ENCODE measurements around the gene POC1A. TPM values are rescaled to one million over a fixed set of nuclear protein-coding genes. Genes with fewer than 3 reads are reported as not detected.
"Not testable (repeated sequence)": the region's sequence is repeated elsewhere in the genome, so short reads cannot be mapped to it uniquely, and the experiment has no call there.

POC1A gene
- total RNA-seq, 1 donor, result 10.0 TPM

GRCh38 chr3:52044869-52045619, 109.2 kb downstream of the POC1A start:
- DNase-seq (ENCODE audit: low read depth), result no peak
- TF ChIP-seq, protein P1, sequence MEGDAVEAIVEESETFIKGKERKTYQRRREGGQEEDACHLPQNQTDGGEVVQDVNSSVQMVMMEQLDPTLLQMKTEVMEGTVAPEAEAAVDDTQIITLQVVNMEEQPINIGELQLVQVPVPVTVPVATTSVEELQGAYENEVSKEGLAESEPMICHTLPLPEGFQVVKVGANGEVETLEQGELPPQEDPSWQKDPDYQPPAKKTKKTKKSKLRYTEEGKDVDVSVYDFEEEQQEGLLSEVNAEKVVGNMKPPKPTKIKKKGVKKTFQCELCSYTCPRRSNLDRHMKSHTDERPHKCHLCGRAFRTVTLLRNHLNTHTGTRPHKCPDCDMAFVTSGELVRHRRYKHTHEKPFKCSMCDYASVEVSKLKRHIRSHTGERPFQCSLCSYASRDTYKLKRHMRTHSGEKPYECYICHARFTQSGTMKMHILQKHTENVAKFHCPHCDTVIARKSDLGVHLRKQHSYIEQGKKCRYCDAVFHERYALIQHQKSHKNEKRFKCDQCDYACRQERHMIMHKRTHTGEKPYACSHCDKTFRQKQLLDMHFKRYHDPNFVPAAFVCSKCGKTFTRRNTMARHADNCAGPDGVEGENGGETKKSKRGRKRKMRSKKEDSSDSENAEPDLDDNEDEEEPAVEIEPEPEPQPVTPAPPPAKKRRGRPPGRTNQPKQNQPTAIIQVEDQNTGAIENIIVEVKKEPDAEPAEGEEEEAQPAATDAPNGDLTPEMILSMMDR (IDR thresholded peaks at IDR 0.05; ENCODE audit: insufficient read depth, low read length), result no peak
- H3K4me3 ChIP-seq (ENCODE audit: low read depth, low read length), result no peak overlapping the region

- TF ChIP-seq, protein P1 (IDR thresholded peaks at IDR 0.05; ENCODE audit: insufficient read depth, low read length), result no peak
- no peak for DNase-seq (ENCODE audit: low read depth)
- H3K4me3 ChIP-seq (ENCODE audit: low read depth, low read length), result no peak overlapping the region
Observed at GRCh38 chr3:52043750-52044149, 110.5 kb downstream of the POC1A start.

DNA sequence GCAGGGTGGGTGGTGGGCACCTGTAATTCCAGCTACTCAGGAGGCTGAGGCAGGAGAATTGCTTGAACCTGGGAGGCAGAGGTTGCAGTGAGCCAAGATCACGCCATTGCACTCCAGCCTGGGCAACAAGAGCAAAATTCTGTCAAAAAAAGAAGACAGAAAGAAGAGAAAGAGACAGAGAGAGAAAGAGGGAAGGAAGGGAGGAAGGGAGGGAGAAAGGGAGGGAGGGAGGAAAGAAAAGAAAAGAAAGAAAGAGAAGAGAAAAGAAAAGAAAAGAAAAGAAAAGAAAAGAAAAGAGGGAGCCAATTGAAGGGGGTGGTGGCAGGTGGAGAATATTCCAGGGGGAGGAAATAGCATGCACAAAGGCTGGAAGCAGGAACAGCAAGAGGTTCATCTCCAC, 111.2 kb downstream of the POC1A start:
- not testable (repeated sequence) for H3K4me3 ChIP-seq (ENCODE audit: low read depth, low read length); DNase-seq (ENCODE audit: low read depth)

DNA sequence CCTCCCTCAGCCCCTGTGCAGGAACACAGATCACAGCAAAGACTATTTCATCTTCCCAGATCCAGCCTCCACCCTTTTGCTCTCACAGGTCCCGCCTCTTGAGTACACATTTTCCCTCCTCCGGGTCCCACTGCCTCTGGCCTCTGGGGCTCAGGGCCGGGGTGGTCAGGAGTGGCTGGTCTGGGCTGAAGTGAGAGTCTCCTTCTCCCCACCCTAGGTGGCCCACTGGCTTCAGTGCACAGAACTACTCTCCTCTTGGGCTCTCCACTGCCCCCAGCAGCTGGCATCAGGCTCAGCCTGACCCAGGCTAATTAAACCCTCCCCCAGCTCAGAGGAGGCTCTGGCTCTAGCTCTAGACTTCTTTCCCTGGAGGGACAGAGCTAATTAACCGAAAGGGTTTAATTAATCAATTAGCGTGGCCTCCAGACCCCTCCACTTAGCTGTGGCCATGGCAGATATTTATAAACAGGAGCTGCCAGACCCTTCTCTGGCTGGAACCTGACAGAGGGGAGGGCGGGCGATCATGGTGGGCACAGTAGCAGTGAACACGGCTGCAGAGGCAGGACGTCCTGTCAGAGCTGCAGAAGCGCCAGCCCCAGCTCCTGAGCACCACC, 113.0 kb downstream of the POC1A start:
- no peak for DNase-seq (ENCODE audit: low read depth)
- TF ChIP-seq, protein P1 (IDR thresholded peaks at IDR 0.05; ENCODE audit: insufficient read depth, low read length), result peak; percentile 32
- H3K4me3 ChIP-seq (ENCODE audit: low read depth, low read length), result no peak overlapping the region

DNA sequence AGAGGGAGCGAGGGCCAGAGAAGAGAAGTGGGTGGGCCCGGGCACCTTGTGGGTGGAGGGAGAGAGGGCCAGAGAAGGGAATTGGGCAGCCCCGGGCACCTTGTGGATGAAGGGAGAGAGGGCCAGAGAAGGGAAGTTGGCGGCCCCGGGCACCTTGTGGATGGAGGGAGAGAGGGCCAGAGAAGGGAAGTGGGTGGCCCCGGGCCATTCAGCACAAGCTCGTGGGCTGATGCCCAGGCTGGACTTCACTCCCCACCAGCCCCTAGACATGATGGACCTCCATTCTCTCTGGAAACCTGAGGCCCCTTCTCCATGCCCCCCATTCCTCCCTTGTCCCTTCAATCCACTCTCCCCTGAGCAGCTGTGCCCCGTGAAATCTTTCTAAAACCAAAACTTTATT, 113.6 kb downstream of the POC1A start:
- TF ChIP-seq, protein P1 (IDR thresholded peaks at IDR 0.05; ENCODE audit: insufficient read depth, low read length), result no peak
- no peak overlapping the region for H3K4me3 ChIP-seq (ENCODE audit: low read depth, low read length)
- DNase-seq (ENCODE audit: low read depth), result no peak

- TF ChIP-seq, protein P1 (IDR thresholded peaks at IDR 0.05; ENCODE audit: insufficient read depth, low read length), result no peak
- peak; percentile 36 for DNase-seq (ENCODE audit: low read depth)
- no peak overlapping the region for H3K4me3 ChIP-seq (ENCODE audit: low read depth, low read length)
Observed at GRCh38 chr3:52039846-52040245, 114.4 kb downstream of the POC1A start.

GRCh38 chr3:52039426-52039825, 114.8 kb downstream of the POC1A start:
- TF ChIP-seq, protein P1 (IDR thresholded peaks at IDR 0.05; ENCODE audit: insufficient read depth, low read length), result no peak
- no peak for DNase-seq (ENCODE audit: low read depth)

More at GRCh38 chr3:52039426-52039825, 114.8 kb downstream of the POC1A start:
- no peak overlapping the region for H3K4me3 ChIP-seq (ENCODE audit: low read depth, low read length)
